ENCODE data around the gene SORCS3.
A peak's percentile ranks its signal among the peaks of the same experiment; 100 is the strongest.

SORCS3 gene

DNA sequence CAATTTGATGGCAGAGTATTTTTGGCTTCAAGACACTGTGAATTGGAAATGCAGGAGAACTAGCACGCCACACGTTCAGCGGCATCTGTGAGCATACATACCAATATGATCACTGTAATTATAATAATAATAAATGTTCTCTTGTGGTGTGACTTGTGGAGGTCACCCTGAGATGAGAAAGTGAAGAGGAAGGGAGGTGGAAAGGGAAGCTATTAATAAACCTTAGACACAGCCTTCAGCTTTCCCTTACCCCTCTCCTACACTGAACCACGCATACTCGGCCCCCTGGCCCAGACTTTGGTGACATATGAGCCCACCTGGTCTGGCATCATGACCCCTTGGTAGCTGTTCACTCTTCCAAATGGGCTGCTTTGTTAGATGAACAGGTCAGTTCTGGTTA lies 139.1 kb downstream of the SORCS3 start:
- DNase-seq = no peak

DNA sequence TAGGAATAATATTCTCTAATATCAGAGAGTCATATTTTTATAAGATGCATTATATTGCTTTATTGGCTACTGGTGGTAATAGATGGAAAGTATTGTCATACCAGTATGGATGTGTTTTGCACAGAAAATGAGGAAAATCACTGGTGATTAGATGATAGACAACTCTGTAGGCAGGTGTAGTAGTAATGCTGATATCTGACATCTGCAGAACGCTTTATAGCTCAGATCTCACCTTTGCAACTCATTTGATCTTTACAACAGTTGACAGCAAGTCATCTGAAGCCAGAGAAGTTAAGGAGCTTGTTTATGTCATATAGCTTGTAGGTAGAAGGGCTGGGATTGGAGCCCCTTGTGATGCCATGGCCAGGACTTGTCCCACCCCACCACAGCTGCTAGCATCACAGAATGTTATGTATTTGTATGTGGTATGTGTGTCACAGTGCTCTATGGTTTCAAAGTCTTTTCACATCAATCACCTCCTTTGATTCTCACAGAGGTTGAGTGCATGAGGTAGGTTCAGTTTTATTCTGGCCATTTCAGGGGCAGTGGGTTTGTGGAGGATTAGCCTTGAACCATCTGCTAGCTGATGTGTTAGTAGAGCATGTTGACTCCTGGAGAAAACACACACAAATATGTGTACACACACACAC lies 140.0 kb downstream of the SORCS3 start:
- DNase-seq = no peak

DNA sequence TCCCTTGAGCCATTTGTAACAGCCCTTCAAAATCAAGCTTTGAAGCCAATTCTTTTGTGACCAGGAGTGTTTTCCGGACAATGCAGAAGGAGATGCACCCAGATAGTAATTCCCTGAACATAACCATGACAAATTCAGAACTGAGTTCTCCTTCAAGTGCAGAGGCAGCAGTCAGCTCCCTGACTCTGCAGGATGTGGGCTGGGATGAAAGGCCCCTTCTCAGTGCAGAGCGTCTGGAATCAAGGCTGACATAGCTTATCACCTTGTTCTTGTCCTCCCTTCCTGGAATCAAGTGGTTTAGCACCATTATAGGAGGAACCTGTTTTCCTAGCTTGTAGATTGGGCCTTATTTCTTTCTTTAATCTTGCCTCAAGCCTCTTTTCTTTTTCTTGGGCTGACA lies 143.4 kb downstream of the SORCS3 start:
- no peak for DNase-seq

DNA sequence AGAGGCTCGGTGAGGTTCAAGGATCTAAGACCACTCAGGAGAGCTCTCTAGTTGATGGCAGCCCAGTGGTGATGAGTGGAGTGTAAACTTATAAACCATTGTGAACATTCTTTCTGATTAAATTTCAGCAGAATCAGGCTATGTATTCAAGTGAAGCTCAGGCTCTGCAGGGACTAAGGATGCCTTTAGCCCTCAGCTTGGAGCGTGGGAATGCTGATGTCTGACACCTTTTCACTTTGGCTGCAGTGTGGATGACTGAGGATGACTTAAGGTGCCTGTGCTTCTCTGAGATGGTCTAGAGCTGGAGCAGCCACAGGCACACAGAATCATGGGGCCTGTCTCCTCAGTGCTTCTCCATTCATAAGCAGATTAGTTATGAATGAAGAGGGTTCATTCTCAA lies 150.4 kb downstream of the SORCS3 start:
- DNase-seq = no peak

DNA sequence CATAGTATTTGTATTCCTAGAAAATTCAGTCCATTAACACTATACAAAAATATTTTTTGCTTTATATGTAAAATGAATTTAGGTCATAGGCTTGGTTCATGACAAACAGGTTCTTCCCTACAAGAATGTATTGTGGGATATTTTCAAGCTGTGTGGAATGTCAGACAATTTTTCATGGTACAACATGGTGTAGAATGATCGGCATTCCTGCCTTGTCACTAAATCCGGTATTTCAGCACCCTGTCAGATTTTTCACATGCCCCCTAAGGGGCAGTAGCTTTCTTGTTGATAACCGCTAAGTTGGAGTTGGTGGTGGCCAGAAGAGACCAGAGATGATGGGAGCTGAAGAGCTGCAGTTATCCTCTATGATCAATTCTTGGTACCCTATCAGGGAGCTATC lies 154.3 kb downstream of the SORCS3 start:
- DNase-seq = no peak

DNA sequence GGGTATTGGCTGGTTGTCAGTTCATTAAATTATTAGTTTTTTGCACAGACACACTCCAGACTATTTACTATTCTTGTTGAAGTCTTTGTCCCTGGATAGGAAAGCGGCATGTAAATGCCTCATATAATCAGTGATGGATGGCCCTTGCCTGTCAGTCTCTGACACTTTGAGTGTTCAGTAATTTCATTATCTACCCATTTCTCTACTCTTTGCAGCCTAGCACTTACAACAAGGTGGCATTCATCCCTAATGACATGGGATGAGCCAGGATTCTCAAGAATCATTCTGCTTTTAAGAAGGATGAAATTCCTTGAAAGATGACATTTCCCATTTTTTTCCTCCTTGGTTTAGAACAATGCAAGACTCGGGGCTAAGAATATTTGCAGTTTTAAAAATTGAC lies 155.7 kb downstream of the SORCS3 start:
- DNase-seq = no peak

DNA sequence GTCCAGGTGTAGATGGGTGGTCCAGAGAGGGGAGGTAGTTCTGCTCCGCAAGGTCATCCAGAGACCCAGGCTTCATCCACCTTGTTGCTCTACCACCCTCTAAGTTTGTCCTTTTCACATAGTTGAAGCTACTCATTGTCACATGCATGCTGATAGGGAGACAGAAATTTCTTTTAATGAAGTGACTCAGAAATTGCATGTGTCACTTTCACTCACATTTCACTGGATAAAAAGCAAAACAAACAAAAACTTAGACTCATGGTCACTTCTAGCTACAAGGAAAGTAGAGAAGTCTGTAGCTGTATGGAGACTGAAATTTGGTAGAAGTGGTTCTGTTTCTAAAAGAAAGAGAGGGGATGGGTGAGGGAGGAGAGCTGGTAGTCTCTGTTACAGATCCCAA lies 161.9 kb downstream of the SORCS3 start:
- DNase-seq = no peak

DNA sequence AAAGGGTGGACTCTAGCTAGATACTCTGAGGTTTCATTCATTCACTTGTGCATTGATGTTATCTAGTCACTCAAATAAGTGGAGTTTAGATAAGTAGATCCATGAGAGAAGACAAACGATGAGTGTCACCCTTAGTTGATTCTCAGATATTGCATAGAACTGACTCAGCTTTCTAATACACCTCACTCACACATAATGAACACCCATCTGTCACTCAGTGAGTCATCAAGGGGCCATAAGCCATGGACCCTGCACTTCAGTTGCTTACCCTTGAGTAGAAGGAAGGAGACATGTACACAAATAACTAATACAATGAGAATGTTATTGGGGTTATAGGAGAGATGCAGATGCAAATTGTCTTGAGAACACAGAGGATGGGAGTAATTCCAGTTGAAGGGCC lies 163.8 kb downstream of the SORCS3 start:
- no peak for DNase-seq

DNA sequence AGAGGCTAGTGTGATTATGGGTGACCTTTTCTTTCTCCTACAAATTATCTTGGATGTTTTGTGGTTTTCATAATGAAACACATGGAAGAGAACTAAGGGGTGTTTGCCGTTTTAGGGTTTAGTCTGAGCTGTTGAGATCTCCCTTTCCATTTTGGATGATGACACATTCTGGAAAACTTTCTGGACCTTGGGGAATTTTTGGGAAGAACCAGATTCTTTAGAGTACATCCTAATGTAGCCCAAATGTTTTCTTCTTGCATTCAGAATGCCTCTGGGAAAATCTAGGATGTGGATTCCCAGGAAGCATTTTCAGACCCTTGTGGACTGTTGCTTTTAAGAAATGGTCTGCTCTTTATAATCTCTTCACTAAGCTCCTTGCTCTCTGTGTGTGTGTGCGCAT lies 165.7 kb downstream of the SORCS3 start:
- no peak for DNase-seq

DNA sequence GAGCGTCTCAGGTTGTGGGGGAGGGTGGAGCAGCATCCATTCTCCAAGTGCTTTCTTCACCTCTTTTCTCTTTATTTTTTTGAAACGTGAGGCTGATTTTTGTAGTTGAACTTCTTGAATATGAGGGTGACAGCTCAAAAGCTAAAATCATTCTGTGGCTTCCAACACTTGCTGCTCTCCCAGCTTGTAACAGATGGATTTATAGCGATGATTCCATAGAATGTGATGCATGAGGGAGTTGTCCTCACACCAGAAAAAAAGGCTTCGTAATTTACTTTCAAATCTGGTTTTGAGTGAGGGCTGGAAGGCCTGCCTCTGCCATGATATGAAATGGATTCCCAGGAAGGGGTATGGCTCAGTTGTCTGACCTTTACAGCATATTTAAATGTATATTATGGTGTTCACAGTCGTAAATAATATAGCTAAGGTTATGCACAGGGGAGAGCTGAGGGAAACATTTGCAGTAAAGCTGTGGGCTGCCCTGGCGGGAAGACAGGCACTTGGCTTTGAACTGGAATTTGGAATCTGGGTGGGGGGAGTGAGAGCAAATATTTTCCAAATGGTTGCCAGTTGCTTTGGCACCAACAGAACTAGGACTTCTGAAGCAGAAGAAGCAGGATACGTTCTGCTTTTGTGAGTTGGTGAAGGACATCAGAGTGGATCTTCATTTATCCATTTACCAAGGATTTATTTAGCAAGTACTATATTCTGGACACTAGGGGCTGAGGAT lies 166.7 kb downstream of the SORCS3 start:
- DNase-seq = no peak

DNA sequence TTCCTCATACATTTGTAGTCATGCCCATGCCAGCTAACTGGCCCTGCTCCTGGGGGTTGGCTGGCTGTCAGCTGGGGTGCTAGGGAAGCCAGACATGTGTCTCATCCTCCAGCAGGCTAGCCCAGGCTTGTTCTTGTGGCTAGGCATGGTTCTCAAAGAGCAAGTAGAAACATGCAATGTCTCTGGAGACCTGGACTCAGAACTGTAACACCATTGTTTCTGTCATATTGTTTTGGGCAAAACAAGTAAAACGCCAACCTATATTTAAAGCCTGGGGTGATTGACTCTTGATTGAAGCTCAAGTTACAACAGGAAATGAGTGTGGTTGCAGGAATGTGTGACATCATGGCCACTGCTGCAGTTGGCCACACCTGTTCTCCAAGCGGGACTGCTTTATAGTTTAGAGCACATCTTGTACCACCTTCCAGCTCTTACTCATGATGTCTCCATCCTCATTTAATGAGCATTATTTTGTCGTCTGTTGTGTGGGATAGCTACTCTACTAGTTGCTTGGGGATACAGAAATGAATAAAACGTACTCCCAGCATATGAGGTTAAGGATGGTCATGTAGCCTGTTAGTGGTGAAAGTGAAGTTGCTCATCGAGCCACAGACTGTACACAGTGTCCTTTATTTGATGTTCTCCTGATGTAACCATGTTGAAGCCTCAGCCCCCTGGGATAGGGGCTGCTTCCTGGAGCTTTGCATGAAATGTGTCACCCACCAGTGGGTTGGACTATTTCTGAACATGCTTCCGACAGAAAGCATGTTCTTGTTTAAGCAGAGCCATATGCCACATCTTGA lies 168.4 kb downstream of the SORCS3 start:
- no peak for DNase-seq

DNA sequence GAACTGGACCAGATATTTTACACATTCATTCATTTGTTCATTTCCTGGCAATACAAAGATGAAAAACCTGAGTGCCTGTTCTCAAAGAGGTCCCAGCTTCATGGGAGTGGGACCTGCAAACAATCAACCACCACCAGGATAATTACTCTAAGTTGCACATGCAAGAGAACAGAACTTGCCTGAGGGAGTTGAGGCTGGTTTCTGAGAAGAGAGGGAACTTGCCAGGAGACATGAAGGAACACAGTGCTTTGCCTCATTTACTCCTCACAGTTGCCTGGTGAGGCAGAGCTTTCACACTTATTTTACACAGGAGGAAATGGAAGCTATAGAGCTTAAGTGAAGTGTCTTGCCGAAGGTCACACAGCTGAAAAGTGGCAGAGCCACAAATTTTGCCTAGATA lies 170.1 kb downstream of the SORCS3 start:
- no peak for DNase-seq

DNA sequence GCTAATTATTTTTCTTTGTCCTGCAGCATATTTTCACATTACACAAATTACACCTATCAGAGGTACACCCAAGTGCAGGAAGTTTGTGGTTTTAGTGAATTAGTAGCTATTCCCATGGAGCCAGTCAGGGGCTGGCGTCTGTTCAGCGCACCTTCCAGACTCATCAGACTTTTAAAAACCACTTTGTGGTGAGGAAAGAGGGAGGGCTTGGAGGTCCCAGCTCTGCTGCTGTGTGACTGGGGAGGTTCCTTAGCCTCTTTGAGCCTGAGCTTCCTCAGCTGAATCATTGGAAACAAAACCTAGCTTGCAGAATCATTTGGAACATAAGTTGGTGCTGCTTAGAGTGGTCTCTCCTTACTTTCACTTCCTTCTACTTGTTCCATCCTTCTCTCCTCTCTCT lies 175.4 kb downstream of the SORCS3 start:
- DNase-seq = no peak

DNA sequence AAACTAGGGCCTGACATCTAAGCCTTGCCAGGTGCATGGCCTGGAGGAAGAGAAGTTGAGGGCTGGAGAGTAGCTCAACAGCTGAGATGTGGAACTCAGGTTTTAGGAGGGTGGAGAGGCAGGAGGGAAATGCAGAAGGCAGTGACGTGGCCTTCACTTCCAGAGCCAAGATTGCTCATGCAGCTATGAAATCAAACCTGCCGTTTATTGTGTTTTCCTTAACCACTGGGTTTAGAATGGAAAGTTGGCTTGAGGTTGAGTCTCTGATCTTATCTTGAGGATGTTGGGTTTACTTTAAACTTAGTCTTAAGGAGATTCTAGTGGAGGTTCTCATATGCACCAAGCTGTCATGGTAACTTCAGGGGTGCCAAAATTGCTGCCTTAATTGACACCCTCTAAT lies 178.6 kb downstream of the SORCS3 start:
- DNase-seq = no peak

DNA sequence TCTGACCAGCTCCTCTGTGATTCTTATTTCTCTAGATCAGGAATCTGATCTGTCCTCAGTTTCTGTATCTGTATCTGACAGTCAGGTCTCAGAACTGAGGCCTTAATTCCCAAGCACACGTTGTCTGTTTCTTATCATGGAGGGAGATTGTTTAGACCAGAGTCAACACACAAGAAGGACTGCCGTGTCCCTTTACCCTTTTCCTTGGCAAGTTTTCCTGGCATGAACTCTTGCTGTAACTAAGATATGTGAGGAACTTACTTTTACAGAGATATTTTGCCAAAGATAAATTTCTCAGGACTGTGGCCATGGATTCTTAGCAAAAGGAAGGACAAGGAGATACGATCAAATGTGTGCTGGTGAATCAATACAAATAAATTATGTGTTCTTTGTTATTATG lies 181.0 kb downstream of the SORCS3 start:
- no peak for DNase-seq

DNA sequence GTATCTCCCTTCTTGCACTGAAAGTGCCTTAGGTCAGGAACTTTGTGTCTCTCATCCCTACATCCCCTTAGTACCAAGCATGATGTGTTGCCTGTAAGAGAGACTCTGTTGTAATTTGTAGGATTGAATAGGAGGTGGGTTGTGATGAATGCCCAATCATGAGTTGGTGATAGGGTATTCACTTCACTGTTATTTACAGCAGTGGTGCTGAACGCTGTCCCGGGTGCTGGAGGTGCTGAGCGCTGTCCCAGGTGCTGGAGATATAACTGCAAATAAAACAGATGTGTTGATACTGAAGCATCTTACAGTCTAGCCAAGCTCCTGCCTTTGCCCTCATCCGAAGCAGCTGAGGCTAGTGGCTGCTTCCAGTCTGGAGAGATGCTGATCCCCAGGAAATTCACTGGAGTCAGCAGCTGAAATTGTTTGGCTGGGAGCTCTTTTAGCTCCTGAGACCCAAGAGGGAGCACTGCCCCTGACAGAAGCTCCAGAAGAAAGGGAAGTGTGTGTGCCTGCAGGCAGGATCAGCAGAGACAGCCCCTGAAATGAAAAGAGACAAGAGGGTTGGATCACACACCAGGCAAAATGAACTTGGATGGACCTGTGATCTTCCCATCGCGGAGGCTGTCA lies 183.4 kb downstream of the SORCS3 start:
- peak; percentile 53 to 63 for DNase-seq

DNA sequence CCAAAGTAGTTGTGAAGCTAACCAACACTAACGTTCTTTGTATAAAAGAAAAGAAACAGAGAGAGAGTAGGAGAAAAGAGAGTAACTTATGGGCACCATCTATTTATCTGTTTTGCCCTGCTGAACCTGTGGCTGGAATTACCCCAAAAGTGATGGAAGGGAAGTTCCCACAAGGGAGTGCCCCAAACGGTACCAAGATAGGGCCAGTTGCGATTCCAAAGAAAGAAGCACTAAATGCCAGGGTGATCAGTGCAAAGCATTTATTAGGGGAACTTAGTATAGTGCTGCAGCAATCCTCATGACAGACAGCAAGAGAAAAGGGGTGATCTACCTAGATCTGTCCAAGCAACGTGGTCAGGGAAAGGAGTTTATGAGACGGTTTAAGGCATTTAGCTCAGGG lies 190.2 kb downstream of the SORCS3 start:
- DNase-seq = no peak

DNA sequence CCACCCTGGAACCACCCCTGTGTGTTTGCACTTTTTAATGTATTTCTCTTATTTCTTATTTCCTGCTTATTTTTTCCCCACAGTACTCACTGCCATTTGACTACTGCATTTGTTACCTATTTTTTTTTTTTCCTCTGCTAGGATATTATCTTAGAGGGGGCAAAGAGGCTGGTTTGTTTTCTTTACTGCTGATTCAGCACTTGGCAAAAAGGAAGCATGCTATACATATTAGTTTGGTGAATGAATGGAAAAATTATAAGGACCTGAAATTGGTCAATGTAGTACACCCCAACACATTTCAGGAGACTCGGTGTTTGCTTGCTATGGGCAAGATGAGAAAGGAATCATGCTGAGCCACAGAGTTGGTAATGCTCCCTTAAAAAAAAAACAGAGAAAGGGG lies 193.5 kb downstream of the SORCS3 start:
- no peak for DNase-seq

DNA sequence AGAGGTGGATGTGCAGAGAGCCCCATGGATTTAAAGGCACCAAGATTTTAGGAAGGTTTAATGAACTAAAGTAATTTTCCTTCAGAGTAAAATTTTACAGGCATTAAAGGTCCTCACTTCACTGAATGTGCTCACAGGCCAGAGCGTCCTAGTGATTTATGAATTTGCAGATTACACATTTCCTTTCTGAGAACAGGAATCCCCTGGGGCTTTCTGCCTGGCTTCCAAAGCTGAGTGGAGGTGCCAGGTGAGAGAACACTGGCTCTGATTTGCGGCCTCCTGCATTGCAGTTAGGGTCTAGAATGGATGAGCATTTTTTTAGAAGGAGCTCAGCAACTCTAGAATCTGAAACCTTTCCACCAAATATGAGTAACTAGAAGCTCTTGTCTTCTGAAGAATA lies 194.3 kb downstream of the SORCS3 start:
- DNase-seq = no peak

DNA sequence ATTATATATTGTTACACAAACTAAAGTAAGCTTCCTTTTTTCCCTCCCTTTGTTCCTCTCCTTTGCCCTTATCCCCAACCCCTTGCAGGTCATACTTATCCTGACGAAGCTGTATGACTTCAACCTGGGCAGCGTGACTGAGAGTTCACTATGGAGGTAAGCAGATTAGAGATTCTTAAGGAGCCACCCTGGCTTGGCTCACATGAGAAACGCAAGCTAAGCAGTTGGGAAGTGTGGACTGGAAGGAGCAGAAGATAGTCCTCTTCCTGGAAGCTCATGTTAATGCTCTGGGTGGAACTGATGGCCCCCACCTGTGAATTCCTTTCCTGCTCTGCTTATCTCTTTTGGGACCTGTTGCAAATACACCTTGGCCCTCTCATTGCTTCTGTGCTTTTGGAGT lies 201.6 kb downstream of the SORCS3 start:
- no peak for DNase-seq

DNA sequence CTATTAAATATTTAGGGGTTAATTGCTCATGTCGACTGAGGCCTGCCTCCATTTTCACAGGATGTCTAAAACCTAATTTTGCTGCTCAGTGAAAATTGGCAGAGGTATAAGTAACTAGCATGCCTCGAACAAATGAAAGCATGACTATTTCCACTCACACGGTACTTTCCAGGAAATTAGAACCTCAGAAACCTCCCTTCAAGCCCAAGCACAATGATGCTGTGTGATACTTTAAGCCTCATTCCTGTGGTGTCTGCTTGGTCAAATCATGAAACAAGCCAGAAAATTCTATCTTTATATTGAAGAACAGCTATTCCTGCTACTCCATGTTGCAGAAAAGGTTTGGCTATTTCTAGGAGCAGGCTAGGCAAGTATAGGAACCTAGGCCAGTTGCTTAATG lies 203.0 kb downstream of the SORCS3 start:
- DNase-seq = no peak

DNA sequence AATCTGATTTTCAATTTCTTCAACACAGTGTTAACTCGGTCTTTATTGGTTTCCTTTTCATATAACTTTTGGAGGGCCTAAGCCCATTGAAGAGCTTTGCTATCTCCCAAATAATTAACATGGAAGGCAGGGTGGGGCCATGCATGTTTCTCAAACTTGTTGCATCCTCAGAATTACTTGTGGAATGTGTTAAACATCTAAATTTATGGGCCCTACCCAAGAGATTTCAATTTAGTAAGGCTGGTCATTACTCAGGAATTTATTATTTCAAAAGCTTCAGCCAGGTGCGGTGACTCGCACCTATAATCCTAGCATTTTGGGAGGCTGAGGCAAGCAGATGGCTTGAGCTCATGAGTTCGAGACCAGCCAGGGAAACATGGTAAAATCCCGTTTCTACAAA lies 208.9 kb downstream of the SORCS3 start:
- DNase-seq = no peak

DNA sequence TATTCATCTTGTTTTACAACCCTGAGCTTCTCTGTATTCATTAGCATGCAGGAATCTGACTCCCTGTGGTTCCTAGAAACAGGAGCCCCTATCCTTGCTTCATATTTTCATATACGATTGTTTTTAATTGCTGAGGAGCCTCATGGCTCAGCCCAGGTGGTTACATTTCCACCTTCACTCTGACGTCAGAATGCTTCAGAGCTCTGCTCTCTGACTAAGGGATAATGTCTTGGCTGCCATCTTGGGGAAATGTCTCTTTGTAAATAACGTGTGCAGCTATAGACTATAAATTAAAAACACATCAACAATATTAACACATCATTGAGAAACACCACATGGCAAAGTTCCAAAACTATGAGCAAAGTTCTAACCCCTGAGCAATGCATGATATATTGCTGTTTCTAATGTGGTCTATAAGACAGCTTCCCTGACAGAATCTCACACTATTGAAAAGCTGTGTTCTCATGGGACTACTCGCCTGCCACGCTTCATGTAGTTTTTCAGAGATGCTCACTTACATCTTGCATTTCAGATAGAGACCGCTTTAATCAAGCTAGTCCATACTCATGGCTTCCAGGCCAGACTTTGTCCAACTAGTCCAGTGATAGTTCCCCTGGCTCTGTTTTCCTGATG lies 227.0 kb downstream of the SORCS3 start:
- no peak for DNase-seq

Measured in Kasumi-1 (cell line).